Parathyroid adenoma (tissue), 2 donors: Measurements from ENCODE around the gene PIK3R3.

Source experiments
- H2AFZ ChIP-seq: fragments of 300-600 bp; sonication (generic); one replicate; pipeline ENCODE4 v1.7.0; 2017; ENCODE audit warnings: antibody characterized with exemption, mild to moderate bottlenecking
- H3K27ac ChIP-seq: fragments of 300-600 bp; sonication (generic); one replicate; pipeline ENCODE4 v1.7.0; 2017
- H3K27me3 ChIP-seq: fragments of 300-600 bp; sonication (generic); one replicate; pipeline ENCODE4 v1.7.0; 2017; ENCODE audit warnings: low read length; ENCODE audit not compliant: control insufficient read depth, insufficient read depth
- H3K36me3 ChIP-seq: fragments of 300-600 bp; sonication (generic); one replicate; pipeline ENCODE4 v1.7.0; 2017; ENCODE audit warnings: low read length; ENCODE audit not compliant: control insufficient read depth, insufficient read depth
- H3K4me1 ChIP-seq: fragments of 300-600 bp; sonication (generic); one replicate; pipeline ENCODE4 v1.7.0; 2017; ENCODE audit warnings: control low read depth
- H3K4me2 ChIP-seq: fragments of 300-600 bp; sonication (generic); one replicate; pipeline ENCODE4 v1.7.0; 2017; ENCODE audit warnings: low read length
- H3K4me3 ChIP-seq: fragments of 300-600 bp; sonication (generic); one replicate; pipeline ENCODE4 v1.7.0; 2017; ENCODE audit warnings: low read depth, low read length
- H3K79me2 ChIP-seq: fragments of 300-600 bp; sonication (generic); one replicate; pipeline ENCODE4 v1.7.0; 2017; ENCODE audit warnings: control low read depth
- H3K9ac ChIP-seq: fragments of 300-600 bp; sonication (generic); one replicate; pipeline ENCODE4 v1.7.0; 2017; ENCODE audit warnings: mild to moderate bottlenecking
- H3K9me3 ChIP-seq: fragments of 300-600 bp; sonication (generic); one replicate; pipeline ENCODE4 v1.7.0; 2017; ENCODE audit warnings: low read length; ENCODE audit not compliant: control insufficient read depth
- TF ChIP-seq, protein P1 (sequence below): fragments of 300-600 bp; sonication (generic); IDR thresholded peaks from one replicate; pipeline ENCODE4 v1.7.0; 2017; ENCODE audit warnings: antibody characterized with exemption, mild to moderate bottlenecking
- donor health status: primary hyperparathyroidism.

Gene PIK3R3

DNA sequence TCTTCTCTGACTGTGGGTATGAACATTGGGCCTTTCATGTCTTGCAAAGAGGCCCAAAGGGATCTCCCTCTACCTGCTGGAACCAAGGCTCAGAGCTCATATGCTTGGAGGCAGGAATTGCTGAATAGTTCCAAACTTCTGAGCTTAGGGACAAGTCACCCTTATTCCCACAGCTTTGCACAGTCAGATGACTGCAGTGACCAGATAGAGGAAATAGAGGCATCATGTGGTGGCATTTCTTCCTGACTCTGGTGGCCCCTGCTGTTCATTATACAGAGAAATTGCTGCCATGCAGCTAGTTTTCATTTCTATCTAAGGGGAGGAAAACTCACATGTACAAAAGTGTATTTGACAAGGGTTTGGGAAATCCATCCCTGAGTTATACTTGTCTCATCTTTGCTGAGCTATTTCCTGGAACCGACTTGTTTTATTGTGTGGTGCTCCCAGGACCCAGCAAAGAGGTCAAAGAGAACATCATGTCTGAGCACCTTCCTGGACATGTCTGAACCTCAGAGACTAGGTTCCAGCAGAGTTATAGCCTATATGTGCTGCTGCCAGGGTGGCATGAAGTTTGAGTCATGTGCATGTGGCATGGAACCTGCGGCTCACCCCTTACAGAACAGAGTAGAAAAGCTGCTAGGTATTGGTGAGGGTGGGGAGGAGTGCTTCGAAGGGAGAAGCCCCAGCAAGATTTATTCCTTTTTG lies 131.2 kb downstream of the PIK3R3 start:
- Histone ChIP-seq H3K9me3 (no peaks in the 10 kb centered on the region), H3K27ac (no peak overlapping the region), H3K4me2 (no peak overlapping the region), H3K36me3 (no peaks in the 10 kb centered on the region), H3K9ac (no peak overlapping the region), H3K4me3 (no peak overlapping the region), H3K27me3 (no peaks in the 10 kb centered on the region), H3K79me2 (no peaks in the 10 kb centered on the region), H2AFZ (no peak overlapping the region), H3K4me1 (no peaks in the 10 kb centered on the region)
- TF ChIP-seq, protein P1, sequence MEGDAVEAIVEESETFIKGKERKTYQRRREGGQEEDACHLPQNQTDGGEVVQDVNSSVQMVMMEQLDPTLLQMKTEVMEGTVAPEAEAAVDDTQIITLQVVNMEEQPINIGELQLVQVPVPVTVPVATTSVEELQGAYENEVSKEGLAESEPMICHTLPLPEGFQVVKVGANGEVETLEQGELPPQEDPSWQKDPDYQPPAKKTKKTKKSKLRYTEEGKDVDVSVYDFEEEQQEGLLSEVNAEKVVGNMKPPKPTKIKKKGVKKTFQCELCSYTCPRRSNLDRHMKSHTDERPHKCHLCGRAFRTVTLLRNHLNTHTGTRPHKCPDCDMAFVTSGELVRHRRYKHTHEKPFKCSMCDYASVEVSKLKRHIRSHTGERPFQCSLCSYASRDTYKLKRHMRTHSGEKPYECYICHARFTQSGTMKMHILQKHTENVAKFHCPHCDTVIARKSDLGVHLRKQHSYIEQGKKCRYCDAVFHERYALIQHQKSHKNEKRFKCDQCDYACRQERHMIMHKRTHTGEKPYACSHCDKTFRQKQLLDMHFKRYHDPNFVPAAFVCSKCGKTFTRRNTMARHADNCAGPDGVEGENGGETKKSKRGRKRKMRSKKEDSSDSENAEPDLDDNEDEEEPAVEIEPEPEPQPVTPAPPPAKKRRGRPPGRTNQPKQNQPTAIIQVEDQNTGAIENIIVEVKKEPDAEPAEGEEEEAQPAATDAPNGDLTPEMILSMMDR = no peak

DNA sequence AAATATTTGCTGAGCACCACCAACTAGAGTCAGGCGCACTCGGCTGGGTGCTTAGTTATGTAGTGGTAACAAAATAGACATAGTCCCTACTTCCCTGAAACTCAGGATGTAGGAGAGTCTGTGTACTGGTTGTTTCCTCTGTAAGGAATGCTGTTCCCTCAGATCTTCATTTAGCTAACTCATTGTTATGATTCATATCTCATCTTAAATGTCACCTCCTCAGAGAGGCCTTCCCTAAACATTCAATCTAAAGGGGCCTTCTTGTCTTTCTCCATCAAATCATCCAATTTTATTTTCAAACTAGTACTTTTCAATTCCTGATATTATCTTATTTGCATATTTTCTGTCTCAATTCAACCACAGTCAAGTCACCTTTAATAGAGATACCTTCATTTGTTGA lies 132.9 kb downstream of the PIK3R3 start:
- Histone ChIP-seq H3K9me3 (no peaks in the 10 kb centered on the region), H3K9ac (no peak overlapping the region), H3K27ac (no peak overlapping the region), H3K27me3 (no peaks in the 10 kb centered on the region), H2AFZ (no peak overlapping the region), H3K36me3 (no peaks in the 10 kb centered on the region), H3K4me3 (no peak overlapping the region), H3K4me1 (no peaks in the 10 kb centered on the region), H3K4me2 (no peak overlapping the region), H3K79me2 (no peaks in the 10 kb centered on the region)
- TF ChIP-seq, protein P1 = no peak

DNA sequence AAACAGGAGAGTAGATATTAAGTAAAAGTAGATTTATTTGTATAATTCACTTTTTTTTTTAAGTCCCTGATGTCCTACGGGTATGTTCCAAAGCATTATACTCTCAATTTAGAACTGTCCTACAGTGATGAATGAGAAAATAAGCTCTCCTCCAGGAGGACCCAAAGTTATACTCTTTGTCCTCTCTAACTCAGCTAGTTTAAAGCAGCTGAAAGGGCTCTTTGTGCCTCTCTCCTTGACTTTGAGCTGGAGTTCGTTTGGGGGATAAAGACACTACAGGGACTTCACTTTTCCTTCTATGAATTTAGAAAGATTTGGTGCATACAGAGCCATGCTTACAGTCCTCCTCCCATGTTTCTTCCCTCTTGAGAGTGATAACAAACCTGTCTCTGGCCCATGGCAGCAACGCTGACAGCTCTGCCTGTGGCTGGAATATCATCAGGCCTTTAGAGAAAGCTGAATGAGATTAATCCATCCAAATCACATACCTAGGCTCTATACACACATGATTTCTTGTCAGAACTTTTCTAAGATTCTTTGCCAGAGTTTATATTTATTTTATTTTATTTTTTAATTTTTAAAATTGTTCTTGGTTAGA lies 134.3 kb downstream of the PIK3R3 start:
- Histone ChIP-seq H2AFZ (no peak overlapping the region), H3K27ac (no peak overlapping the region), H3K9me3 (no peaks in the 10 kb centered on the region), H3K4me2 (no peak overlapping the region), H3K79me2 (no peaks in the 10 kb centered on the region), H3K4me1 (no peaks in the 10 kb centered on the region), H3K9ac (no peak overlapping the region), H3K36me3 (no peaks in the 10 kb centered on the region), H3K4me3 (no peak overlapping the region), H3K27me3 (no peaks in the 10 kb centered on the region)
- TF ChIP-seq, protein P1 = no peak

DNA sequence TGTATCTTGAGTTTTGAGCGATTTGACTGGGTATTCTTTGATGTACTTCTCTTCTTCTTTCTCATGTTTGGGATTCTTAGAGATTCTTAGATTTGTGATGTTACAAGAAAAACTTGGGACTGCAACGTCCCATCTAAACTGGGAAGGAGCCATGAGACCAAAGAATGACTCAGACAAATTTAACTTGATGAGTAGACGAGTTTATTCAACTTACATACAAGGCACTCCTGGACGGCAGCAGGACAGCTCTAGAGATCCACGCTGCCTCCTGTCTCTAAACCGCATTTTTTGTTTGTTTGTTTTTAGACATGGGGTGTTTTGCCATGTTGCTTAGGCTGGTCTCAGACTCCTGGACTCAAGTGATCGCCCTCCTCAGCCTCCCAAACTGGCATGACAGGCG lies 137.1 kb downstream of the PIK3R3 start:
- Histone ChIP-seq H3K27ac (no peak overlapping the region), H3K4me2 (no peak overlapping the region), H3K27me3 (no peaks in the 10 kb centered on the region), H3K4me3 (no peak overlapping the region), H3K9me3 (no peaks in the 10 kb centered on the region), H3K9ac (no peak overlapping the region), H3K4me1 (no peaks in the 10 kb centered on the region), H3K79me2 (no peaks in the 10 kb centered on the region), H2AFZ (no peak overlapping the region), H3K36me3 (no peaks in the 10 kb centered on the region)
- TF ChIP-seq, protein P1 = no peak

DNA sequence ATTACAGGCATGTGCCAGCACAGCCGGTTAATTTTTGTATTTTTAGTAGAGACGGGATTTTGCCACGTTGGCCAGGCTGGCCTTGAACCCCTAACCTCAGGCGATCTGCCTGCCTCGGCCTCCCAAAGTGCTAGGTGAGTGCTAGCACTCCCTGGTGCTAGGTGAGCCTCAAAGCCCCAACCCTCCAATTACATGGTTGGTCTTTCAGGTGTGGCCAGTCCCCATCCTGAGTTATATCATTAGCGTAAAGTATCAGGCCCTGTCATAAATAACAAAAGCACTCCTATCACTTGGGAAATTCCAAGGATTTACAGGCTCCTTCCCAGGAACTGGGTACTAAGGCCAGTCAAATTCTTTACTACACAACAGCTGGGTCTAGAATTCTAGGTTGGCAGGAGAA lies 138.0 kb downstream of the PIK3R3 start:
- no peak overlapping the region for H3K4me3 ChIP-seq
- H3K27ac ChIP-seq = no peak overlapping the region
- no peak overlapping the region for H3K4me2 ChIP-seq
- TF ChIP-seq, protein P1 = no peak
- H3K79me2 ChIP-seq = no peaks in the 10 kb centered on the region
- H3K9me3 ChIP-seq = no peaks in the 10 kb centered on the region
- no peaks in the 10 kb centered on the region for H3K4me1 ChIP-seq
- H3K36me3 ChIP-seq = no peaks in the 10 kb centered on the region
- no peaks in the 10 kb centered on the region for H3K27me3 ChIP-seq
- H3K9ac ChIP-seq = no peak overlapping the region
- no peak overlapping the region for H2AFZ ChIP-seq
